GM21526 (cell line): ENCODE results near the gene LRRC49.
"Not testable (repeated sequence)": the region's sequence is repeated elsewhere in the genome, so short reads cannot be mapped to it uniquely, and the experiment has no call there.

Source experiments
- ATAC-seq: cut with Tn5 transposase; IDR thresholded peaks from one replicate; pipeline ENCODE4 v1.9.1; 2021; ENCODE audit warnings: moderate library complexity; ENCODE audit not compliant: unreplicated experiment, low FRiP score

LRRC49 gene

DNA sequence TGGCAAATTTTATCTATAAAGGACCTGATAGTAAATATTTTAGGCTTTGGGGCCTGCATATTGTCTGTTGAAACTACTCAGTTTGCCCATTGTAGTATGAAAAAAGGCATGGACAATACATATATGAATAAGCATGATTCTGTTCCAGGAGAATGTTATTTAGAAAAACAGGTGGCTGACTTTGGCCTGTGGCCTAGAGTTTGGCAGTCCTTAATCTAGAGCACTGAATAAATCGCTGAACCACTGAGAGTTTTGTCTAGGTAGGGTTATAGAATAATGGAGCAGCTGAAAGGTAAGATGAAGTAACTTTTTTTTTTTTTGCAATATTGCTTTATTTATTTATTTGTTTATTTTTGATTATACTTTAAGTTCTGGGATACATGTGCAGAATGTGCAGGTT lies 75.0 kb downstream of the LRRC49 start:
- ATAC-seq: no peak

DNA sequence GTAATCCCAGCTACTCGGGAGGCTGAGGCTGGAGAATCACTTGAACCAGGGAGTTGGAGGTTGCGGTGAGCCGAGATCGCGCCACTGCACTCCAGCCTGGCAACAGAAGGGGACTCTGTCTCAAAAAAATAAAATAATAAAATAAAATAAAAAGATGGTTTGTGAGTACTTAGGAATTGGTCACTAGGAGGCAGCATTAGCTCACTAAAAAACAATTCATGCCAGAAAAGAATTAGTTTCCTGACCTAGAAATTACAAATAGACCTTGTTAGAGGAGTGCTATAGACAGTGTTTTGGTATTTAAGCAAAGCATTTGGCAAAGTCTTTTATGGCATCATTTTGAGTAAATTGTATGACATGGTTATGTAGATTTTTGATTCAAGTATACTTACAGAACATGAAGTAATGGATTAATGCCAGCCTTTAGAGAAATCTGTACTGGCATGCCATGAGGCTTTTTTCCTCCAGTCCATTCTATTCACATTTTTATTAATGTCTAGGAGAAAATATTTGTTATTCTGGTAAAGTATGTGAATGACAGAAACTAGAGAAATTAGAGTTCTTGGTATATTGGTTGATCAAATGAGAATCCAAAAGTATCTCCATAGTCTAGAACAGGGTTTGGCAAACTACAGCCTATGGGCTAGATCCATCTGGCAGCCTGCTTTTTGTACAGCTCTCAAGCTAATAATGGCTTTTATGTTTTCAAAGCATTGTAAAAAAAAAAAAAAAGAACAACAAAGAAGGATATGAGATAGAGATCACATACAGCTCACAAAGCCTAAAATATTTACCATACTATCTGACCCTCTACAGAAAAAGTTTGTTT lies 81.6 kb downstream of the LRRC49 start:
- no peak for ATAC-seq

DNA sequence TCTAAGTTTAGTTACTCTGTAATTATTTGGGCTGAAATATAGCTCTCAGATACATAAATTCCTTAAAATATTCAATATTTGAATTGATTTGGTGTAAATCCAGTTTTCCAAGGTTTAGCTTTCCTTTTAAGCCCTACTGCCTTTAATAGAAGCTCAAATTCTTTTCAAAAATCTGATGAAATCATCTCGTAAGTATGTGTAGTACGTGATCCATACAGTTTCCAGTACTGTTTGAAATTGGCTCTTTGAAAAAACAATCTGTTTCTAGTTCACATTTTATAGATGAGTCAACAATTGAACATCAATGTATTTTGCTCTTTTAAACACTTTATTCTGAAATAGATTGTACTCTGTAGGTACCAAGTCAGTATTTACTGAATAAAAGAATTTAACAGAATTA lies 84.2 kb downstream of the LRRC49 start:
- ATAC-seq: no peak

GRCh38 chr15:70995383-70995970 lies 102.9 kb downstream of the LRRC49 start:
- no peak for ATAC-seq

- ATAC-seq: no peak
These were observed 105.7 kb downstream of the LRRC49 start for GRCh38 chr15:70998319-70998718.

GRCh38 chr15:71002316-71002715 lies 109.7 kb downstream of the LRRC49 start:
- no peak for ATAC-seq

DNA sequence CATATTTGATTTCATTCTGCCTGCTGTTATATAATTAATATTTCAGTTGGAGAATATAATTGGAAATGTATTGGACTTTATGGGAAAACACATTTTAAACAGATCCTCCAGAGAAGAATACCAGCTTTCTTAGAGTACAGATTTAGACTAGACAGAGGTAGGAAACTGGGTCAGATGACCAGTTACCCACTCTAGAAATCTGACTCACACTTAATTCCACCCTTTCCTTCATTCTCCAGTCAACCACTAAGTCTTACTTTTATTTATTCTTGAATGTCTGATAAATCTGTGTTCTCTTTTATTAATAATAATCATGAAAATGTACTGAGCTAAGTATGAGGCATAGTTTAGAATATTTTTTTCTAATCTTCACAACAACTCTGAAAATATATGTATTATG lies 110.7 kb downstream of the LRRC49 start:
- ATAC-seq: no peak

DNA sequence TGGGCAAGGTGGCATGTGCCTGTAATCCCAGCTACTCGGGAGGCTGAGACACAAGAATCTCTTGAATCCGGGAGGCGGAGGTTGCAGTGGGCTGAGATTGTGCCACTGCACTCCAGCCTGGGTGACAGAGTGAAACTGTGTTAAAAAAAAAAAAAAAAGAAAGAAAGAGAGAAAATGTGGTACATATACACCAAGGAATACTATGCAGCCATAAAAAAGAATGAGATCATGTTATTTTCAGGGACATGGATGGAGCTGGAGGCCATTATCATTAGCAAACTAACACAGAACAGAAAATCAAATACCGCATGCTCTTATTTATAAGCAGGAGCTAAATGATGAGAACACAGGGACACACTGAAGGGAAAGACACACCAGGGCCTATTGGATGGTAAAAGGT lies 111.9 kb downstream of the LRRC49 start:
- ATAC-seq: not testable (repeated sequence)

- no peak for ATAC-seq
These were observed 113.3 kb downstream of the LRRC49 start for GRCh38 chr15:71005895-71006294.

GRCh38 chr15:71008250-71008870 lies 115.7 kb downstream of the LRRC49 start:
- ATAC-seq: no peak

- ATAC-seq: no peak
These were observed 117.8 kb downstream of the LRRC49 start for GRCh38 chr15:71010472-71010871.

GRCh38 chr15:71010997-71011396 lies 118.4 kb downstream of the LRRC49 start:
- ATAC-seq: no peak

DNA sequence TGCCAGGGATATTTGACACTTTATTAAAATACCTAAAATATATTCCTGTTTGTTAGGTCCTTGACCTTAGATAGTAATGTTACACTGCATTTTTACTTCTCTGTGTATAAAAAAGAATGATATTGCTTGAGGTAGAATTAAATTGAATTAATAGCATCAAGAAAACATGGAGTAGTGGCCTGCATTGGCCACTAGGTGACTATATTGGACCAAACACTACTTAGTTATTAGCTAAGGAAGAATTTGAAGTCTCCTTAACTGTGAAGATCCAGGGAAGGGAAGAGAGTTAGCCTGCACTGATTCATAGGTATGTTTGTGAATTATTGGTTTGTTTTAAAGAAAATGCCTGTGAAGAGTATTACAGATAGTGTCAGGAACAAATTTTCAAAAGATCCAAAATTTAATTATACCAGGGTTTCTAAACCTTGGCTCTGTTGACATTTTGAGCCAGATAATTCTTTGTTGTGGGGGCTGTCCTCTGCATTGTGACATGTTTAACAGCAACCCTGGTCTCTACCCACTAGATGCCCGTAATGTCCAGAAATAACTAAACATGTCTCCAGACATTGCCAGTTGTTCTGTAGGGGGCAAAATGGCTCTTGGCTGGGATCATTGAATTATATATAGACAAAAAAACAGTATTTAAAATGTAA lies 119.0 kb downstream of the LRRC49 start:
- no peak for ATAC-seq

DNA sequence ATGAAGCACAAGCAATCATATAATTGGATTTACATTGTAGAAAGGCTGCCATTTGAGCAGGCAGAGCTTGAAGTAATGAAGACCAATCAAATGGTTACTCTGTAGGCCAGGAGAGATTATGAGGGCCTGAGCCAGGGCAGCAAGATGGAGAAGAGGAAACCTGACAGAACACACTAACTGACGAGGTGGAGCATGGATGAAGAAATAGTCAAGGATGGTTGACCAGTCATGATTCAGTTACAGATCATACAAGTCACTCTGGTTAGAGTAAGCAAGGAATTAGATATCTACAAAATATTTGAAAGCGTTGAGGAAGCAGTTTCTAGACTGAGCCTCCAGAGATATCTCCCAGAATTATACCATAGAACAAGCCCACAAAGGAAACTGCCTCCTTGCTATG lies 120.8 kb downstream of the LRRC49 start:
- no peak for ATAC-seq

GRCh38 chr15:71015342-71015741 lies 122.7 kb downstream of the LRRC49 start:
- no peak for ATAC-seq

GRCh38 chr15:71031232-71031631 lies 138.6 kb downstream of the LRRC49 start:
- ATAC-seq: not testable (repeated sequence)

DNA sequence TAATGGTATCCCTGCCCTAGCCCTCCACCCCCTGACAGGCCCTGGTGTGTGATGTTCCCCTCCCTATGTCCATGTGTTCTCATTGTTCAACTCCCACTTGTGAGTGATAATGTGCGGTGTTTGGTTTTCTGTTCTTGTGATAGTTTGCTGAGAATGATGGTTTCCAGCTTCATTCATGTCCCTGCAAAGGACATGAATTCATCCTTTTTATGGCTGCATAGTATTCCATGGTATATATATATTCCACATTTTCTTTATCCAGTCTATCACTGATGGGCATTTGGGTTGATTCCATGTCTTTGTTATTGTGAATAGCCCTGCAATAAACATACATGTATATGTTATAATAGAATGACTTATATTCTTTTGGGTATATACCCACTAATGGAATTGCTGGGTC lies 142.9 kb downstream of the LRRC49 start:
- ATAC-seq: not testable (repeated sequence)

- ATAC-seq: no peak
These were observed 149.8 kb downstream of the LRRC49 start for GRCh38 chr15:71042356-71042922.

- no peak for ATAC-seq
These were observed 150.7 kb downstream of the LRRC49 start for GRCh38 chr15:71043373-71043772.

- no peak for ATAC-seq
These were observed 151.4 kb downstream of the LRRC49 start for GRCh38 chr15:71044006-71044405.

DNA sequence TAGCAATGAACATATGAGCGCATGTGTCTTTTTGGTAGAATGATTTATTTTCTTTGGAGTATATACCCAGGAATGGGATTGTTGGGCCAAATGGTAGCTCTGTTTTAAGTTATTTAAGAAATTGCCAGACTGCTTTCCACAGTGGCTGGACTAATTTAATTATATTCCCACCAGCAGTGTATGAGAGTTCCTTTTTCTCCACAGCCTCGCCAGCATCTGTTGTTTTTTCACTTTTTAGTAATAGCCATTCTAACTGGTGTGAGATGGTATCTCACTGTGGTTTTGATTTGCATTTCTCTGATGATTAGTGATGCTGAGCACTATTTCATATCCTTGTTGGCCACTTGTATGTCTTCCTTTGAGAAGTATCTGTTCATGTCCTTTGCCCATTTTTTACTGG lies 153.5 kb downstream of the LRRC49 start:
- not testable (repeated sequence) for ATAC-seq
